MM.1S (cell line): Measurements from ENCODE around the gene CCDC81.

Source experiments
- EZH2 ChIP-seq: fragments of 300-600 bp; sonication (generic); optimal IDR thresholded peaks from 2 replicates; pipeline ENCODE3; 2017; ENCODE audit warnings: low read depth, mild to moderate bottlenecking, antibody characterized with exemption, low read length, mixed read lengths
- EZH2phosphoT487 ChIP-seq: fragments of 300-600 bp; sonication (generic); IDR thresholded peaks from 2 replicates; pipeline ENCODE4 v1.6.1; 2018; ENCODE audit warnings: antibody characterized with exemption, low read length
- TF ChIP-seq, protein P1 (sequence below): fragments of 300-600 bp; sonication (generic); IDR thresholded peaks from 2 replicates; pipeline ENCODE4 v1.5.1; 2016; ENCODE audit warnings: antibody characterized with exemption, low read length, mixed read lengths

DNA sequence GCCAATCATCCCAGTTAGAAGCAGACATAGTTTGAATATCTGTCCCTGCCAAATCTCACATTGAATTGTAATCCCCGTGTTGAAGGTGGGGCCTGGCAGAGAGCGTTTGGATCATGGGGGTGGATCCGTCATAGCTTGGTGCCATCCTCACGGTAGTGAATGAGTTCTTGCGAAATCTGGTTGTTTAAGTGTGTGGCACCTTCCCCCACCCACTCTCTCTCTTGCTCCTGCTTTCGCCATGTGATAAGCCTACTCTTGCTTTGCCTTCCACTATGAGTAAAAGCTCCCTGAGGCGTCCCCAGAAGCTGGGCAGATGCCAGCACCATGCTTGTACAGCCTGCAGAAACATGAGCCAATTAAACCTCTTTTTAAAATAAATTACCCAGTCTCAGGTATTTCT is 5.0 kb upstream of the CCDC81 start:
- TF ChIP-seq, protein P1, sequence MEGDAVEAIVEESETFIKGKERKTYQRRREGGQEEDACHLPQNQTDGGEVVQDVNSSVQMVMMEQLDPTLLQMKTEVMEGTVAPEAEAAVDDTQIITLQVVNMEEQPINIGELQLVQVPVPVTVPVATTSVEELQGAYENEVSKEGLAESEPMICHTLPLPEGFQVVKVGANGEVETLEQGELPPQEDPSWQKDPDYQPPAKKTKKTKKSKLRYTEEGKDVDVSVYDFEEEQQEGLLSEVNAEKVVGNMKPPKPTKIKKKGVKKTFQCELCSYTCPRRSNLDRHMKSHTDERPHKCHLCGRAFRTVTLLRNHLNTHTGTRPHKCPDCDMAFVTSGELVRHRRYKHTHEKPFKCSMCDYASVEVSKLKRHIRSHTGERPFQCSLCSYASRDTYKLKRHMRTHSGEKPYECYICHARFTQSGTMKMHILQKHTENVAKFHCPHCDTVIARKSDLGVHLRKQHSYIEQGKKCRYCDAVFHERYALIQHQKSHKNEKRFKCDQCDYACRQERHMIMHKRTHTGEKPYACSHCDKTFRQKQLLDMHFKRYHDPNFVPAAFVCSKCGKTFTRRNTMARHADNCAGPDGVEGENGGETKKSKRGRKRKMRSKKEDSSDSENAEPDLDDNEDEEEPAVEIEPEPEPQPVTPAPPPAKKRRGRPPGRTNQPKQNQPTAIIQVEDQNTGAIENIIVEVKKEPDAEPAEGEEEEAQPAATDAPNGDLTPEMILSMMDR, result no peak
- no peak for TF ChIP-seq EZH2phosphoT487
- no peak for TF ChIP-seq EZH2
